Lower leg skin (tissue), 4 donors: Measurements from ENCODE around the gene RAVER2. TPM values are rescaled to one million over a fixed set of nuclear protein-coding genes. Genes with fewer than 3 reads are reported as not detected.

ENCODE experiments used
- DNase-seq, 2 donors: peaks; one replicate each; pipeline ENCODE4 v3.0.0-alpha.2; 2019; ENCODE audit warnings: low spot score in 2 of 2
- H3K4me3 ChIP-seq: fragments of 200-600 bp; sonication (generic); 2 replicates; pipeline ENCODE4 v1.5.1; 2017; ENCODE audit warnings: mild to moderate bottlenecking, low read depth; ENCODE audit not compliant: poor library complexity, severe bottlenecking
- CTCF ChIP-seq, 3 donors: fragments of 450-650 bp; IDR thresholded peaks; one replicate each; pipeline ENCODE4 v1.5.1; 2016; ENCODE audit warnings: antibody characterized with exemption in 3 of 3, mild to moderate bottlenecking in 3 of 3, moderate library complexity in 2 of 3
- POLR2A ChIP-seq, 2 donors: fragments of 450-650 bp; IDR thresholded peaks; one replicate each; pipeline ENCODE4 v1.6.1; 2016 to 2017; ENCODE audit warnings: antibody characterized with exemption in 2 of 2, mild to moderate bottlenecking in 1 of 2, moderate library complexity in 1 of 2
- WGBS, 2 donors: methylation state at CpG; one replicate each; pipeline ENCODE4 v1.1.5; 2018; 5-methylcytosine and 5-hydroxymethylcytosine counted together
- intact Hi-C: fragments of 100-400 bp; cut with DNase I; formaldehyde crosslinking; loops from one replicate; pipeline ENCODE4 v1.15.0; 2023; ENCODE audit warnings: low total_unique reads
- total RNA-seq, 4 donors: library from RNA; depleted of rRNA; stranded (reverse); fragments of >200 nt; gene quantifications; one replicate each; pipeline ENCODE4 v1.1.0, GENCODE V29; 2016

Gene RAVER2
- total RNA-seq, 4 donors from 2014 or later, result 6.6 to 11.9 (median 8.4) TPM

DNA sequence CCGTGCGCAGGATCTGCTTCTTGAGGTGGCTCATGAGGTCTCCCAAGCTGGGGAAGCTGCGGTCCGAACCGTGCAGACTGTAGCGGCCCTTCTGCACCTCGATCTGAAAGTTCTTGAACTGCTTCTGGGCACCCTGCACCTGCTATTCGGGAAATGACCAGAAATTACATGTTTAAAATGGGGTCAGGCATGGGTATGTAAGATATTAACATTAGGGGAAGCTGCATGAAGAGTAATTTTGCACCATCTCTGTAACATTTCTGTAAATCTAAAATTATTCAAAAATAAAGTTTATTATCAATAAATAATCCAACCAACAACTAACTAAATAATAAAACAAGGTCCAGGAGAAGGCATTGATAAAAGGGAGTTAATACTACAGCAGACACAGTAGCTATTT lies 110.7 kb downstream of the RAVER2 start:
- intact Hi-C loops, result no loop called here
- 91 to 99% methylated on average over 8 of the region's 8 CpGs for WGBS, 2 donors
- no peak overlapping the region for H3K4me3 ChIP-seq
- TF ChIP-seq CTCF (IDR thresholded peaks at IDR 0.05), result no peak
- TF ChIP-seq POLR2A (IDR thresholded peaks at IDR 0.05), result no peak
- DNase-seq, result peak in 1 of 2 donors; percentile 69

GRCh38 chr1:64856553-64856952 lies 111.7 kb downstream of the RAVER2 start:
- WGBS, 2 donors, result 67 to 74% methylated on average over 10 of the region's 10 CpGs
- DNase-seq, result peak in 1 of 2 donors; percentile 81
- TF ChIP-seq POLR2A (IDR thresholded peaks at IDR 0.05) (no peak), CTCF (IDR thresholded peaks at IDR 0.05) (no peak)
- no peak overlapping the region for H3K4me3 ChIP-seq
- intact Hi-C loops, result no loop called here

DNA sequence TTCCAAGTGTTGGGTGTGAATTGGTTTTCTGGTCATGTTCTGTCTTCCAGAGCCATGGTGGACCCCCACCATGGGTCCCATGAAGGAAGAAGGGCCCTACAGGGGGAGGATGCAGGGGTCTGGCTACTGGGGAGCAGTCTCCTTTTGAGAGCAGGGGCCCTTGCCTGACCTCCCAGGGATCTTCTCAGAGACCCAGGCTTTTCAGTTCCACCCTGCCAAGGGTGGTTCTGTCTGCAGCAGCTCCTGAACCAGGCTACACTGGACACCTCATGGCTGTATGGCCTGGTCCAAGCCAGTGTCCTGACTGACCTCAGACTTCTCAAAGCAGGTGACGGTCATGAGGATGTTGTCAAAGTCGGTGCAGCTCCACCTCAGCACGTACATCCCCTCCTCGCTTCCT lies 112.5 kb downstream of the RAVER2 start:
- peak in 1 of 2 donors; percentile 62 for DNase-seq
- TF ChIP-seq POLR2A (IDR thresholded peaks at IDR 0.05), result no peak
- TF ChIP-seq CTCF (IDR thresholded peaks at IDR 0.05), result no peak
- intact Hi-C loops, result no loop called here
- 98% methylated on average over 4 of the region's 4 CpGs for WGBS, 2 donors
- H3K4me3 ChIP-seq, result no peak overlapping the region

DNA sequence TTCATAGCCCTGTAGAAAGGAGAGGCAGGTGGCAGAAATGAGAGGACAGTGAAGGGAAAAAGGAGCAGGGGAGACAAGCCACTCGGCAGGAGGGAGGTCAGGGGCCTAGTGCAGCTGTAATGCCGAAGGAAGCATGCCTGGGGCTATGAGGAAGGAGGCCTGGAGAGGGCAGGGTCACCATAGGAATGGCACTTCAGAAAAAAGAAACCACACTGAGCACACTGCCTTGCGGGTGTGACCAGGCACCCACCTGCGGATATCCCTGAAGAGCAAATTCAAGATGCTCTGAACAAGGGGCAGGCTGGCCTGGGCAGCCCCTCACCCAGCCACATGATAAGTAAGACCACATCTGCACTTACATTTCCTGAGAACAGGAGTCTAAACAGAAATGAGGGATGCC lies 116.7 kb downstream of the RAVER2 start:
- intact Hi-C loops, result no loop called here
- DNase-seq, result no peak
- no peak overlapping the region for H3K4me3 ChIP-seq
- 76 to 78% methylated on average over 4 of the region's 4 CpGs for WGBS, 2 donors
- no peak for TF ChIP-seq CTCF (IDR thresholded peaks at IDR 0.05)
- no peak for TF ChIP-seq POLR2A (IDR thresholded peaks at IDR 0.05)

GRCh38 chr1:64864018-64864940 lies 119.4 kb downstream of the RAVER2 start:
- TF ChIP-seq POLR2A (IDR thresholded peaks at IDR 0.05) (no peak), CTCF (IDR thresholded peaks at IDR 0.05) (no peak)
- no peak overlapping the region for H3K4me3 ChIP-seq
- intact Hi-C loops, result no loop called here
- DNase-seq, result peak; percentile 68 to 89
- WGBS, 2 donors, result 66 to 67% methylated on average over 14 of the region's 14 CpGs
